K562 (cell line): ENCODE data around the gene ANKRD34A. TPM values are rescaled to one million over a fixed set of nuclear protein-coding genes. Genes with fewer than 3 reads are reported as not detected.

Experiments used
- CAMTA2 ChIP-seq: fragments of 250-450 bp; sonication (Bioruptor Pico); conservative IDR thresholded peaks from 2 replicates; pipeline ENCODE4 v1.5.1; 2022
- CBX2 ChIP-seq: fragments of 200-600 bp; sonication (generic); IDR thresholded peaks from one replicate; pipeline ENCODE4 v1.6.1; 2012; ENCODE audit warnings: mild to moderate bottlenecking, low read length, inconsistent platforms; ENCODE audit not compliant: insufficient read depth, poor library complexity, severe bottlenecking
- CEBPG ChIP-seq, 3 experiments: fragments of 200-800 bp in 1 of 3; sonication (Bioruptor generic) in 1 of 3; sonication (generic) in 1 of 3; formaldehyde crosslinking in 1 of 3; IDR thresholded peaks in 2 of 3; conservative IDR thresholded peaks in 1 of 3; 2 replicates each; pipeline versions ENCODE4 v1.6.1 to v1.8.0; 2016 to 2022; ENCODE audit warnings: missing compliant biosample characterization in 2 of 3, missing genetic modification characterization in 2 of 3, mild to moderate bottlenecking in 1 of 3, missing genetic modification reagents in 1 of 3
- ESRRA ChIP-seq: fragments of 450-650 bp; IDR thresholded peaks from 2 replicates; pipeline ENCODE4 v1.6.1; 2014; ENCODE audit warnings: low read depth, mild to moderate bottlenecking, moderate library complexity, borderline replicate concordance
- EWSR1 ChIP-seq: fragments of 450-650 bp; IDR thresholded peaks from 2 replicates; pipeline ENCODE4 v1.6.1; 2018; ENCODE audit warnings: borderline replicate concordance, mild to moderate bottlenecking, low read depth, moderate library complexity; ENCODE audit not compliant: partially characterized antibody
- KAT7 ChIP-seq: sonication (generic); formaldehyde crosslinking; IDR thresholded peaks from 2 replicates; pipeline ENCODE4 v1.8.0; 2022; ENCODE audit warnings: missing genetic modification reagents, mild to moderate bottlenecking, borderline replicate concordance
- KLF1 ChIP-seq: fragments of 450-650 bp; IDR thresholded peaks from 2 replicates; pipeline ENCODE4 v1.6.1; 2016; ENCODE audit warnings: missing genetic modification characterization, missing compliant biosample characterization
- KLF13 ChIP-seq: fragments of 450-650 bp; IDR thresholded peaks from 2 replicates; pipeline ENCODE4 v1.6.1; 2016; ENCODE audit warnings: missing genetic modification characterization, low read depth, mild to moderate bottlenecking, missing compliant biosample characterization, moderate library complexity, borderline replicate concordance
- LCOR ChIP-seq: sonication (generic); formaldehyde crosslinking; IDR thresholded peaks from 2 replicates; pipeline ENCODE4 v1.8.0; 2022; ENCODE audit warnings: mild to moderate bottlenecking, missing genetic modification reagents
- MXI1 ChIP-seq: IDR thresholded peaks from 2 replicates; pipeline ENCODE4 v1.6.1; 2011; ENCODE audit warnings: low read depth, mild to moderate bottlenecking, improper control_type of control experiment, low read length
- PRPF4 ChIP-seq: fragments of 200-400 bp; formaldehyde crosslinking; IDR thresholded peaks from one replicate; pipeline ENCODE4 v1.6.1; 2017; ENCODE audit warnings: low read length, low read depth, mild to moderate bottlenecking; ENCODE audit not compliant: insufficient read depth, poor library complexity, severe bottlenecking
- RB1 ChIP-seq: fragments of 450-650 bp; IDR thresholded peaks from 2 replicates; pipeline ENCODE4 v1.6.1; 2017; ENCODE audit warnings: low read depth, mild to moderate bottlenecking
- ZNF239 ChIP-seq: fragments of 250-450 bp; sonication (Bioruptor Pico); IDR thresholded peaks from 2 replicates; pipeline ENCODE4 v1.4.0; 2020; ENCODE audit warnings: mild to moderate bottlenecking
- ZNF586 ChIP-seq: fragments of 450-650 bp; formaldehyde crosslinking; conservative IDR thresholded peaks from 2 replicates; pipeline ENCODE4 v1.4.0; 2020; ENCODE audit warnings: mild to moderate bottlenecking, moderate library complexity
- ZNF764 ChIP-seq: fragments of 250-450 bp; sonication (Bioruptor Pico); IDR thresholded peaks from 2 replicates; pipeline ENCODE4 v1.4.0; 2020; ENCODE audit warnings: low read depth, mild to moderate bottlenecking, moderate library complexity
- polyA plus RNA-seq, 8 experiments: library from polyadenylated mRNA; depleted of rRNA in 4 of 8; stranded (reverse) in 5 of 8; unstranded in 3 of 8; fragments of >200 nt; fragmentation: Nextera tagmentation in 2 of 8; fragmentation: Illumina TruSeq in 1 of 8; extraction: Ambion mirVana in 2 of 8; extraction: Trizol in 1 of 8; gene quantifications; 2 replicates each; pipeline versions ENCODE4 v1.2.1 to v1.2.3, GENCODE V29; 2011 to 2014; ENCODE audit warnings: inconsistent platforms in 1 of 8, missing spikeins in 1 of 8
- total RNA-seq, 7 experiments: library from RNA; depleted of rRNA in 6 of 7; stranded (reverse); fragments of >200 nt in 6 of 7; fragmentation: Illumina TruSeq in 2 of 7; extraction: Trizol in 2 of 7; gene quantifications; 2 replicates each; pipeline versions ENCODE4 v1.2.1 to v1.2.3, GENCODE V29; 2011 to 2021; ENCODE audit warnings: low replicate concordance in 1 of 7
- TF ChIP-seq, protein P1 (sequence below): fragments of 250-450 bp; sonication (Bioruptor Pico); IDR thresholded peaks from 2 replicates; pipeline ENCODE4 v1.9.0; 2021; ENCODE audit warnings: mild to moderate bottlenecking, inconsistent platforms
- TF ChIP-seq, protein P2 (sequence below): fragments of 450-650 bp; IDR thresholded peaks from 2 replicates; pipeline ENCODE4 v1.6.1; 2016; ENCODE audit warnings: mild to moderate bottlenecking
- TF ChIP-seq, protein P3 (sequence below): fragments of 450-650 bp; formaldehyde crosslinking; IDR thresholded peaks from 2 replicates; pipeline ENCODE4 v1.4.0; 2020; ENCODE audit warnings: mild to moderate bottlenecking
- TF ChIP-seq, protein P4 (sequence below), 3 experiments: IDR thresholded peaks in 2 of 3; conservative IDR thresholded peaks in 1 of 3; 2 replicates each; pipeline ENCODE4 v1.5.1; 2011 to 2012; ENCODE audit warnings: low read length in 3 of 3, mild to moderate bottlenecking in 3 of 3, control low read depth in 2 of 3, improper control_type of control experiment in 1 of 3, inconsistent platforms in 1 of 3, low read depth in 1 of 3, mixed read lengths in 1 of 3, moderate library complexity in 1 of 3; ENCODE audit not compliant: insufficient read depth in 2 of 3

ANKRD34A gene
- total and polyA plus RNA-seq, 9 of the 15 experiments (the other 6 are each of a cell fraction or from before 2014, with no cell fraction given), result 0.06 to 1.6 (median 0.43) TPM

DNA sequence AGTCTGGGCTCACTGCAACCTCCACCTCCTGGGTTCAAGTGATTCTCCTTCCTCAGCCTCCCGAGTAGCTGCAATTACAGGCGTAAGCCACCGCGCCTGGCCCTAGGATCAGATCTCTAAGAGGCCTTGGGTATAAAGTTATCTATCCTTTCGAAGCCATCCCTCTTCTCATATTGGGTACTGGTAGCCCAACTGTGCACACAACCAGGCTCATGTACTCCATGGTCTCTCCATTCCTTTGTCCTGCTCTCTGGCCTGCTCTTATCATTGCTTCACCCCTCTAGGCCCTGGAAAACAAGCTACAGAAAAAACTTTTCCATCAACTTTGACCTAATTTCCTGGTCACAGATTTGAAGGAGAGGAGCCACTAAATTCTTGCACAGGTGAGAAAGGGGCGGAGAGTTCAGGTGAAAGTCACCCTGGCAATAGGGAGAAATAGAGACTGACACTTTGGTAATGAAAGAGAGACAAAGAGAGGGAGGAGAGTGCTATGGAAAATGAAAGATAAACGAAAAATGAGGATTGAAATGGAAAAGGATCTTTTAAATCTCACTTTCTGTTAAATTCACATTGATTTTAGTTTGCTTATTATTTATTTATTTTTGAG, 26.0 kb upstream of the ANKRD34A start (continued):
- TF ChIP-seq, protein P1, sequence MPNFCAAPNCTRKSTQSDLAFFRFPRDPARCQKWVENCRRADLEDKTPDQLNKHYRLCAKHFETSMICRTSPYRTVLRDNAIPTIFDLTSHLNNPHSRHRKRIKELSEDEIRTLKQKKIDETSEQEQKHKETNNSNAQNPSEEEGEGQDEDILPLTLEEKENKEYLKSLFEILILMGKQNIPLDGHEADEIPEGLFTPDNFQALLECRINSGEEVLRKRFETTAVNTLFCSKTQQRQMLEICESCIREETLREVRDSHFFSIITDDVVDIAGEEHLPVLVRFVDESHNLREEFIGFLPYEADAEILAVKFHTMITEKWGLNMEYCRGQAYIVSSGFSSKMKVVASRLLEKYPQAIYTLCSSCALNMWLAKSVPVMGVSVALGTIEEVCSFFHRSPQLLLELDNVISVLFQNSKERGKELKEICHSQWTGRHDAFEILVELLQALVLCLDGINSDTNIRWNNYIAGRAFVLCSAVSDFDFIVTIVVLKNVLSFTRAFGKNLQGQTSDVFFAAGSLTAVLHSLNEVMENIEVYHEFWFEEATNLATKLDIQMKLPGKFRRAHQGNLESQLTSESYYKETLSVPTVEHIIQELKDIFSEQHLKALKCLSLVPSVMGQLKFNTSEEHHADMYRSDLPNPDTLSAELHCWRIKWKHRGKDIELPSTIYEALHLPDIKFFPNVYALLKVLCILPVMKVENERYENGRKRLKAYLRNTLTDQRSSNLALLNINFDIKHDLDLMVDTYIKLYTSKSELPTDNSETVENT (CRISPR knock-in tag), result 0 out of 2 replicates have a peak, but pooled peaks have one; percentile 20
- TF ChIP-seq, protein P2, sequence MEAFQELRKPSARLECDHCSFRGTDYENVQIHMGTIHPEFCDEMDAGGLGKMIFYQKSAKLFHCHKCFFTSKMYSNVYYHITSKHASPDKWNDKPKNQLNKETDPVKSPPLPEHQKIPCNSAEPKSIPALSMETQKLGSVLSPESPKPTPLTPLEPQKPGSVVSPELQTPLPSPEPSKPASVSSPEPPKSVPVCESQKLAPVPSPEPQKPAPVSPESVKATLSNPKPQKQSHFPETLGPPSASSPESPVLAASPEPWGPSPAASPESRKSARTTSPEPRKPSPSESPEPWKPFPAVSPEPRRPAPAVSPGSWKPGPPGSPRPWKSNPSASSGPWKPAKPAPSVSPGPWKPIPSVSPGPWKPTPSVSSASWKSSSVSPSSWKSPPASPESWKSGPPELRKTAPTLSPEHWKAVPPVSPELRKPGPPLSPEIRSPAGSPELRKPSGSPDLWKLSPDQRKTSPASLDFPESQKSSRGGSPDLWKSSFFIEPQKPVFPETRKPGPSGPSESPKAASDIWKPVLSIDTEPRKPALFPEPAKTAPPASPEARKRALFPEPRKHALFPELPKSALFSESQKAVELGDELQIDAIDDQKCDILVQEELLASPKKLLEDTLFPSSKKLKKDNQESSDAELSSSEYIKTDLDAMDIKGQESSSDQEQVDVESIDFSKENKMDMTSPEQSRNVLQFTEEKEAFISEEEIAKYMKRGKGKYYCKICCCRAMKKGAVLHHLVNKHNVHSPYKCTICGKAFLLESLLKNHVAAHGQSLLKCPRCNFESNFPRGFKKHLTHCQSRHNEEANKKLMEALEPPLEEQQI, result no peak
- TF ChIP-seq ESRRA (no peak), EWSR1 (no peak), KAT7 (CRISPR knock-in tag) (no peak), PRPF4 (no peak), CBX2 (no peak), CAMTA2 (CRISPR knock-in tag) (0 out of 2 replicates have a peak, but pooled peaks have one; percentile 48), KLF13 (no peak), LCOR (CRISPR knock-in tag) (no peak), KLF1 (tag) (no peak), ZNF239 (CRISPR knock-in tag) (no peak), CEBPG (CRISPR knock-in tag; IDR thresholded peaks at IDR 0.05) (no peak), CEBPG (tag; conservative IDR thresholded peaks at IDR 0.05 in 1 of 2, IDR thresholded peaks at IDR 0.05 in 1 of 2) (peak; percentile 31 to 38; a peak in 3 of 4 replicates), RB1 (no peak), MXI1 (no peak), ZNF764 (CRISPR knock-in tag) (peak; percentile 55; the same call in 1 of the 2 replicates), ZNF586 (no peak; the same call in 1 of the 2 replicates)
- TF ChIP-seq, protein P3, sequence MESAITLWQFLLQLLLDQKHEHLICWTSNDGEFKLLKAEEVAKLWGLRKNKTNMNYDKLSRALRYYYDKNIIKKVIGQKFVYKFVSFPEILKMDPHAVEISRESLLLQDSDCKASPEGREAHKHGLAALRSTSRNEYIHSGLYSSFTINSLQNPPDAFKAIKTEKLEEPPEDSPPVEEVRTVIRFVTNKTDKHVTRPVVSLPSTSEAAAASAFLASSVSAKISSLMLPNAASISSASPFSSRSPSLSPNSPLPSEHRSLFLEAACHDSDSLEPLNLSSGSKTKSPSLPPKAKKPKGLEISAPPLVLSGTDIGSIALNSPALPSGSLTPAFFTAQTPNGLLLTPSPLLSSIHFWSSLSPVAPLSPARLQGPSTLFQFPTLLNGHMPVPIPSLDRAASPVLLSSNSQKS, result no peak
- TF ChIP-seq, protein P4, sequence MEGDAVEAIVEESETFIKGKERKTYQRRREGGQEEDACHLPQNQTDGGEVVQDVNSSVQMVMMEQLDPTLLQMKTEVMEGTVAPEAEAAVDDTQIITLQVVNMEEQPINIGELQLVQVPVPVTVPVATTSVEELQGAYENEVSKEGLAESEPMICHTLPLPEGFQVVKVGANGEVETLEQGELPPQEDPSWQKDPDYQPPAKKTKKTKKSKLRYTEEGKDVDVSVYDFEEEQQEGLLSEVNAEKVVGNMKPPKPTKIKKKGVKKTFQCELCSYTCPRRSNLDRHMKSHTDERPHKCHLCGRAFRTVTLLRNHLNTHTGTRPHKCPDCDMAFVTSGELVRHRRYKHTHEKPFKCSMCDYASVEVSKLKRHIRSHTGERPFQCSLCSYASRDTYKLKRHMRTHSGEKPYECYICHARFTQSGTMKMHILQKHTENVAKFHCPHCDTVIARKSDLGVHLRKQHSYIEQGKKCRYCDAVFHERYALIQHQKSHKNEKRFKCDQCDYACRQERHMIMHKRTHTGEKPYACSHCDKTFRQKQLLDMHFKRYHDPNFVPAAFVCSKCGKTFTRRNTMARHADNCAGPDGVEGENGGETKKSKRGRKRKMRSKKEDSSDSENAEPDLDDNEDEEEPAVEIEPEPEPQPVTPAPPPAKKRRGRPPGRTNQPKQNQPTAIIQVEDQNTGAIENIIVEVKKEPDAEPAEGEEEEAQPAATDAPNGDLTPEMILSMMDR (IDR thresholded peaks at IDR 0.05 in 2 of 3, conservative IDR thresholded peaks at IDR 0.05 in 1 of 3; ENCODE audit: insufficient read depth in 2 of 3, low read depth in 1 of 3, low read length in 3 of 3), result no peak
